GM12801 (cell line): ENCODE results near the gene ACER1.

Experiments used
- CTCF ChIP-seq: IDR thresholded peaks from one replicate; pipeline ENCODE4 v1.5.1; 2011; ENCODE audit warnings: control low read depth; ENCODE audit not compliant: insufficient read length; ENCODE audit errors: extremely low read depth

The ACER1 gene

GRCh38 chr19:6271251-6271650 lies 62.2 kb downstream of the ACER1 start:
- no peak for TF ChIP-seq CTCF

- no peak for TF ChIP-seq CTCF
Measured at GRCh38 chr19:6270822-6271221, 62.6 kb downstream of the ACER1 start.

- TF ChIP-seq CTCF, result no peak
Measured at GRCh38 chr19:6270076-6270745, 63.2 kb downstream of the ACER1 start.

GRCh38 chr19:6269101-6269886 lies 64.1 kb downstream of the ACER1 start:
- no peak for TF ChIP-seq CTCF

- no peak for TF ChIP-seq CTCF
Measured at GRCh38 chr19:6268382-6268771, 65.0 kb downstream of the ACER1 start.

GRCh38 chr19:6267552-6268381 lies 65.6 kb downstream of the ACER1 start:
- no peak for TF ChIP-seq CTCF

- no peak for TF ChIP-seq CTCF
Measured at GRCh38 chr19:6264803-6265202, 68.6 kb downstream of the ACER1 start.
